Medulla oblongata (tissue), 1 donor: ENCODE measurements around the gene DSCAM.

Experiments used
- DNase-seq: peaks from one replicate; pipeline ENCODE4 v3.0.0-alpha.2; 2015; ENCODE audit errors: extremely low spot score

DSCAM gene

GRCh38 chr21:40615505-40616376 is 231.2 kb downstream of the DSCAM start:
- DNase-seq, result no peak

GRCh38 chr21:40613546-40614030 is 233.4 kb downstream of the DSCAM start:
- no peak for DNase-seq

GRCh38 chr21:40610345-40610744 is 236.6 kb downstream of the DSCAM start:
- no peak for DNase-seq

DNA sequence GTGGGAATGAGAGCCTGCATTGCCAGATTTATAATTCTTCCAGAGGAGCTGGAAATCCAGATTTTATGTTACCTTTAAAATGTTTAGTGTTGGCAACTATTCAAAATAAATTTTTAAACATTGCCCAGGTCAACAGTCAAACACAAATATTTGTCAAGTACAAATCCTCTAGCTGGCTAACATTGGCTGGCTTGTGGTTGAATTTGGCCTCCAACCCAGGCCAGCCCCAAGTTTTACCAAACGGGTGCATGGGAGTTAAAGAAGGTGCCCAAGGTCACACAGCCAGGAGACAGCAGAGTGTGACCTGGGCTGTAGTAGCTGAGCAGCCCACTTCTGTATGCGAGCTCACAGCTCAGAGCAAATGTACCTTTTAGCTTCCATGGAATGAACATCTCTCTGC is 240.6 kb downstream of the DSCAM start:
- no peak for DNase-seq

DNA sequence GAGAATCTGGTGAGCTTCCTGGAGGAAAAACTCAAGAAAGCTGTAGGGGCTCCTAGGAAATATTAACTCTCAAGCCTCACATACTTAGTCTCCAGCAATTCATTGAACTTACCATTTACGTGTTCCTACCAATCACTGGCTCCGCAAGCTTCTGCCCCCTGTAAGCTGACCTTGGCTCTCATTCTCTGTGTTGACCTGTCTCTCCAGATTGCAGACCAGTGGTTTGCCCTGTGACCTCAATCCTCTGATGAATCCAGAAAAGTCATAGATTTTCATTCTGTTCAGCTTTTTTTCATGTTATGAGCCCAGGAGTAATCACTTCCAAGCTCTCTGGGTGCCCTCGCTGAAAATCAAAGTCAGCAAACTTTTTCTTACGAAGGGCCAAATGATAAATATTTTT is 241.9 kb downstream of the DSCAM start:
- DNase-seq, result no peak

GRCh38 chr21:40603774-40604173 is 243.2 kb downstream of the DSCAM start:
- DNase-seq, result no peak

DNA sequence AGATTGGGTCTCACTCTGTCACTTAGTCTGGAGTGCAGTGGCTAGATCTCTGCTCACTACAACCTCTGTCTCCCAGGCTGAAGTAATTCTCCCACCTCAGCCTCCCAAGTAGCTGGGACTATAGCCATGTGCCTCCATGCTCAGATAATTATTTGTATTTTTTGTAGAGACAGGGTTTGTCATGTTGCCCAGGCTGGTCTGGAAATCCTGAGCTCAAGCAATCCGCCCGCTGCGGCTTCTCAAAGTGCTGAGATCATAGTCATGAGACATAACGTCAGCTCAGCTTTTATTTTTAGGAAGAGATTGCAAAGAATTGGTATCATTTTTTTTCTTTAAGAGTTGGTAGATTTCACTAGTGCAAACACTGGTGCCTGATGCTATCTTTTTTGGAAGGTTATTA is 244.9 kb downstream of the DSCAM start:
- peak; percentile 72 for DNase-seq

GRCh38 chr21:40595806-40596205 is 251.2 kb downstream of the DSCAM start:
- DNase-seq, result peak; percentile 28

- DNase-seq, result peak; percentile 53
These were observed 259.1 kb downstream of the DSCAM start for GRCh38 chr21:40587736-40588346.

- no peak for DNase-seq
These were observed 260.4 kb downstream of the DSCAM start for GRCh38 chr21:40586575-40586974.

GRCh38 chr21:40577285-40578043 is 269.5 kb downstream of the DSCAM start:
- no peak for DNase-seq

- DNase-seq, result no peak
These were observed 271.0 kb downstream of the DSCAM start for GRCh38 chr21:40575976-40576375.

- DNase-seq, result no peak
These were observed 277.6 kb downstream of the DSCAM start for GRCh38 chr21:40569357-40569756.

GRCh38 chr21:40568807-40569206 is 278.2 kb downstream of the DSCAM start:
- DNase-seq, result no peak

DNA sequence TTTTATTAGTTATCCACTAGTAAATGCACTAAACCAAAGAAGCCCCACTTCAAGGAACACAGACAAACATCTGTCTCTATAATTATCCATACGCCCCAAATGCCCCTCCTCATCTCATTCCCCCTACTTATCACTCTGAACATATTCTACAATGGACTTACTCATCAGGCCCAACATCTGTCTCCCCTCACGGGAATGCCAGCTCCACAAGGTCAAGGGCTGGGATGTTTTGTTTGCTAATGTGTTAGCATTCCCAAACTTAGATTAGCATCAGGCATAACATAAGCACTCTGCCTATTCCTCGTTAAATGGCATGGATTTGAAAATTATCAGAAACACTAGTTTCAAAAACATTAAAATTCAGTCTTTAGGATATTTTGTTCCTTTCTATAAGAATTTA is 279.5 kb downstream of the DSCAM start:
- DNase-seq, result no peak

- no peak for DNase-seq
These were observed 280.5 kb downstream of the DSCAM start for GRCh38 chr21:40566486-40566885.

DNA sequence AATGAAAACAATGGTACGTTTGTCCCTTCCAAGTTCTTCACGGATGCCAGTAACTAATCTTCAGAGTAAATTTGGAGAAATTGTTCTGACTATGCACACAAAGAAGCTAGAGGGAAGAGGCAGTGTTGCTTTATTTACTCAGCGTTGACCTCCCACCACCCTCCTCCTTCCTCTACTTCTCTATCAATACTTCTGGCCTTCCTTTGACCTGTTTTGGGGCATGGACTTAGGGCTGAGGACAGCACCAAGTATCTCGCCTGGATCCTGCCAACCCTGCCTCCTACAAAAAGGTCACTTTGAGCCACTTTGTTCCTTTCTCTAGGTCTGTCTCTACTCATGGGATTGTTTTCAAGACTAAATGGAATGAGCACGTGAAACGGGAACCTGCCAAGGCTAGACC is 282.6 kb downstream of the DSCAM start:
- DNase-seq, result no peak

GRCh38 chr21:40563900-40564299 is 283.1 kb downstream of the DSCAM start:
- peak; percentile 49 for DNase-seq

GRCh38 chr21:40562242-40563002 is 284.5 kb downstream of the DSCAM start:
- peak; percentile 66 for DNase-seq

- DNase-seq, result peak; percentile 18
These were observed 290.5 kb downstream of the DSCAM start for GRCh38 chr21:40556442-40556968.

DNA sequence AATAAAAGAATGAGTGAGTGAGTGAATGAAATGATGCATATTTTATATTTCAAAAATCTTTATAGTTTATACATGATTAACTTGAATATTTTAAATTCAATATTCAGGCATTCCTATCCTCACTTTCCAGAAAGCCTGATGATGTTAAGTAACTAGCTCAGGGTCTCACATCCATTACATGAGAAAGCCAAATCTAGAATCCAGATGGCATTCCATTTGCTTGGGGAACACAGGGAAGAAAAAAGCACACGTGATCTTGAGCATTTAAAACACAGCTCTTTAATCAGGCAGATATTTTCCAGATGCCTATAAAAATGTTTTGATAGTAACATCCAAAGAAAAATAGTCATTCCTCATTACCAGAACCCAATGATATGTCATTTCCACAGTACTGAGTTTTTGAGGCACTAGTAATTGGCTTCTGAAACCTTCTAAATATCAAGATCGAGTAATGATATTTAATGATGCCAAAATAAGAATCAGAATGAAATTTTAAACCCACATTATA is 291.9 kb downstream of the DSCAM start:
- no peak for DNase-seq
